GM21447 (cell line): ENCODE data around the gene SEC63.
"Not testable (repeated sequence)": the region's sequence is repeated elsewhere in the genome, so short reads cannot be mapped to it uniquely, and the experiment has no call there.

Source experiments
- ATAC-seq: cut with Tn5 transposase; IDR thresholded peaks from one replicate; pipeline ENCODE4 v1.9.1; 2021; ENCODE audit not compliant: unreplicated experiment

Gene SEC63, protein sequence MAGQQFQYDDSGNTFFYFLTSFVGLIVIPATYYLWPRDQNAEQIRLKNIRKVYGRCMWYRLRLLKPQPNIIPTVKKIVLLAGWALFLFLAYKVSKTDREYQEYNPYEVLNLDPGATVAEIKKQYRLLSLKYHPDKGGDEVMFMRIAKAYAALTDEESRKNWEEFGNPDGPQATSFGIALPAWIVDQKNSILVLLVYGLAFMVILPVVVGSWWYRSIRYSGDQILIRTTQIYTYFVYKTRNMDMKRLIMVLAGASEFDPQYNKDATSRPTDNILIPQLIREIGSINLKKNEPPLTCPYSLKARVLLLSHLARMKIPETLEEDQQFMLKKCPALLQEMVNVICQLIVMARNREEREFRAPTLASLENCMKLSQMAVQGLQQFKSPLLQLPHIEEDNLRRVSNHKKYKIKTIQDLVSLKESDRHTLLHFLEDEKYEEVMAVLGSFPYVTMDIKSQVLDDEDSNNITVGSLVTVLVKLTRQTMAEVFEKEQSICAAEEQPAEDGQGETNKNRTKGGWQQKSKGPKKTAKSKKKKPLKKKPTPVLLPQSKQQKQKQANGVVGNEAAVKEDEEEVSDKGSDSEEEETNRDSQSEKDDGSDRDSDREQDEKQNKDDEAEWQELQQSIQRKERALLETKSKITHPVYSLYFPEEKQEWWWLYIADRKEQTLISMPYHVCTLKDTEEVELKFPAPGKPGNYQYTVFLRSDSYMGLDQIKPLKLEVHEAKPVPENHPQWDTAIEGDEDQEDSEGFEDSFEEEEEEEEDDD

DNA sequence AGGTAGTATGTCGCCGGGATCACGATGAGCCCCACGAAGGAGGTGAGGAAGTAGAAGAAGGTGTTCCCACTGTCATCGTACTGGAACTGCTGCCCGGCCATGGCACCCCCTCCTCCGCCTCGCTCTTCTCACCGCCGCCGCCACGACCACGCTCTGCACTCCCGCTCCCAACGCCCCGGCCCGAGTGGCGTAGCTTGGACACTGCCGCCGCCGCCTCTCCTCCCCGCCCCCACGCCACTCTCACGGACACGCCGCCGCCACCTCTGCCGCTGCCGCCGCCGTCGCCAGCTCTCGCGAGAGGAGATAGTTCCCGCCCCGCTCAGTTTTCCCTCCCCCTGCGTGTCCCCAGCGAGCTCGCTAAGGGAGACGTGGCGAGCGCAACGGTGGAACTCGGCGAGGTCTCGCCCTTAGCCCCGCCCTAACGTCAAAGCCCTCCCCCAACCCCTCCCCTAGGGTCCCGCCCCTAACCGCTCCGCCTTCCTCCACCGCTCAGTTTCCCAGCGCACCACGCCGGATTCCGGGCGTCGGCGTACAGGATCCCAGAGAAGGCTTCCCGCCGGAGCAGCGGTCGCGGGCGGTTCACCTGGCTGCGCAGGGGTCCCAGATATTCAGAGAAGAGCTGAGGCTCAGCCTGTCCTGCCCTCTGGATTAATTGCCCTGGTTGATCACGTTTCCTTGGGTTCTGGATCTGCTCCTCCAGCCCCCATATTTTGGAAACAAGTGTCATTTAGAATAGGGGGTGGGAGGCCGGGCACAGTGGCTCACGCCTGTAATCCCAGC, at the start of gene SEC63:
Gene SEC63 (minus strand): TSS at position 300 of the 780 bp plus-strand sequence. CDS start 199 bp downstream, at position 101.
- ATAC-seq, result peak; percentile 87

DNA sequence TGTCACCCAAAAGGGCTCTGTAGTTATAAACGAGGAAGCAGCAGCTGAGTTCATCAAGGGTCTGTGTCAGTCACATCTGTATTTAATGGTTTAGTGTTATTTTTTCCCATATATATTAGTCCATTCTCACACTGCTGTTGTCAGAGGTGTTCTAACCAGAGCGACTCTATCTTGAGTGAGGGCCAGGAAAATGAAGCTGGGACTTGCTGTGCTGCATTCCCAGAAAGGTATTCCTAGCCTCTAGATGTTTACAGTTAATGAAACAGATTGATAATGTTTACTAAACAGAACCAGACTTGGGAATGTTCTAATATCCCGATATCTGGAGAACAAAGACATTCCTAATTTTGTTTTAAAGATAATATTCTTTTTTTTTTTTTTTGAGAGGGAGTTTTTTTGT, 48.0 kb upstream of the SEC63 start:
- no peak for ATAC-seq

DNA sequence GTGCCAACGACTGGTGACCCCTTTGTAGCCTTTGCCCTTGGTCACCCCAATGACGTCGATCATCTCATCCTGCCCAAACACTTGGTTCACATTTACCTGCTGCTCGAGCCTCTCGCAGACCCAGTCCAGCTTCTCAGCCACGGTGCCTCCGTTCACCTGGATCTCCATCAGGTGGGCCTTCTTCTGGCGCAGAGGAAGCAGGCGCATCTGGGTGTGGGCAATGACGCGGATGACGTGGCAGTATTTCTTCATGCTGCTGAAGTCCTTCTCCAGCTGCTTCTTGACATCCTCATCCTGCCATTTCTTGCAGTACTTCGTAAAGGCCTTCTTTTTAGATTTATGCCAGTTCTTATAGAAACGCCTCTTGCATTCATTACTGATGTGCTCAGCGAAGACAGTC, 46.9 kb upstream of the SEC63 start:
- no peak for ATAC-seq

DNA sequence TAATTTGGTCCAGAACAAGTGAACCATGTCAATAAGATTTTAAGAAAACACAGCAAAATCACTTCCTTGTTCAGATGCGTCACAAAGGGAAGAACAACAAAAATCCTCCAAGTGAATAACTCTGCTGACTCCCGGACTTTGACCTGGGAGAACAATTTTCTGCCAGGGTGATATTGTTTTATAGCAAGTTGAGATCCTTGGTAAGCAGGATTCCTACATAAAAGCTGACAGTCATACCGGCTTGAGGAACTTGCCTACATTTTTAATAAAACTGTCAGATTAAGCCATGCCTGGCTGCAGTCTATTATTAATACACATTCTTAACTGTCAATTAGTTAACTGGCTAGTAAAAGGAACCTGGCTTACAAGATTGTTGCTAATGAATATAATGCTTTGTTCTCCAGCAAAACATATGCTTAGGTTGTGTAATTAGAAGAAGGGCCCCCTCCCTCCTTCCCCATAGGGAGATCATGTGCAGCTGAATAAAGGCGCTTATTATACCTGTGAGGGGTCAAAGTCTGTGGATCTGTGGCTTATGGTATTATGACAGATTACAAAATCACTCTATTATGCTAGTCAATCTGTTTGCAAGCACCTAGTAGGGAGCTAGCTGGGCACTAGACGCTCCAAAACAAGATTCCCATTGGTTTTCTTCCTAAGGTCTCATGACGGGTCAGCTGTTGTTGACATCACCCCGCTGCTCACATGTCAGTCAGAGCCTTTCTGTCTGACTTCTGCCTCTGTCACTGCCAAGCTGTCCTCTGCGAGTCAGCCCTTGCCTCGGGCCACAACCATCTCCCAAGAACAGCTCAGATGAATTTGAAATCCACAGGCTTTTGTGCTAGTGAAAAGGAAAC, 44.6 kb upstream of the SEC63 start:
- no peak for ATAC-seq

DNA sequence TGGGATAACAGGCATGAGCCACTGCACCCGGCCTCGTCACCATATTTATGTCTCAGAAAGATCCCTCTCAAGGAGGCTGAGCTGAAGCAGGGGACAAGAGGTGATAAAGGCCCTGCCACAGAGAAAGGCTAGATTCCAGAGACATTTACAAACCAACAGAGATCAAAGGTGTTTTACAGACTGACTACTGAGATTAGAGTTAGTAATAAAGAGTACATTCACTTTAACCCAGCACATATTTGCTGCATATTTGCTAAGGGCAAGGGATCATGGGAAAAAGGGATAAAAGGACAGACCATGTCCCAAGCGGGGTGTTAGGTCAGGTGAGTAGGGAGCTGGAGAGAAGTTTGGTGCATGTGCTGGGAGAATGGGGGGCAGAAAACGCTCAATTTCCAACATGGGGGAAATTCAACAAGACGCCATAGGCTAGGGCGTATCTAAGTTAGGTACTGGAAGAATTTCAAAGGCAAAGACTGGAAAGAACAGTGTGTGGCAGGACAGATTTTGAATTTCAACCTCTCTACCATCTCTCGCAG, 43.8 kb upstream of the SEC63 start:
- no peak for ATAC-seq

DNA sequence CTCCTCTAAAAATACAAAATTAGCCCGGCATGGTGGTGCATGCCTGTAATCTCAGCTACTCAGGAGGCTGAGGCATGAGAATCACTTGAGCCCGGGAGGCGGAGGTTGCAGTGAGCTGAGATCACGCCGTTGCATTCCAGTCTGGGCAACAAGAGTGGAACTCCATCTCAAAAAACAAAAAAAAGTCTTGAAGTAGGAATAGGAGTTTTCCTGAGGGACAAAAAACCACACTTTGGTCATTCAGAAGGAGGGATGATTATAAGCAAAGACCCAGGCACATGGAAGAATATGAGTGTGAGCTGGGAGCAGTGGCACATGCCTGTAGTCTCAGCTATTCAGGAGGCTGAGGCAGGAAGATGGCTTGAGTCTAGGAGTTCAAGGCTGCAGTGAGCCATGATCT, 42.3 kb upstream of the SEC63 start:
- ATAC-seq, result not testable (repeated sequence)

DNA sequence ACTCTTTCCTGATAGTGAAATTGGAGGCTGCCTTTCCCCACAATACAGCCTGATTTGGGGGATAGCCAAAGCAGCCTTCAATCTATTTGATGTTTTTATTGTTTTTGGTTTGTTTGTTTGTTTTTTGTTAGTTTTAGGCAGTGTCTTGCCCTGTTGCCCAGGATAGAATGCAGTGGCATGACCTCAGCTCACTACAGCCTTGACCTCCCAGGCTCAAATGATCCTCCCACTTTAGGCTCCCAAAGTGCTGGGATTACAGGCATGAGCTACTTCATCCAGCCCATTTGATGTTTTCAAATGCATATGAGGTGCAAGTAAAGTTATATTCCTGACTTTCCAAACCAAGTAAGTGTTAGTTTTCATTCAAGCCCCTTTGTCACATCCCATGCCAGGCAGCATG, 41.3 kb upstream of the SEC63 start:
- no peak for ATAC-seq

DNA sequence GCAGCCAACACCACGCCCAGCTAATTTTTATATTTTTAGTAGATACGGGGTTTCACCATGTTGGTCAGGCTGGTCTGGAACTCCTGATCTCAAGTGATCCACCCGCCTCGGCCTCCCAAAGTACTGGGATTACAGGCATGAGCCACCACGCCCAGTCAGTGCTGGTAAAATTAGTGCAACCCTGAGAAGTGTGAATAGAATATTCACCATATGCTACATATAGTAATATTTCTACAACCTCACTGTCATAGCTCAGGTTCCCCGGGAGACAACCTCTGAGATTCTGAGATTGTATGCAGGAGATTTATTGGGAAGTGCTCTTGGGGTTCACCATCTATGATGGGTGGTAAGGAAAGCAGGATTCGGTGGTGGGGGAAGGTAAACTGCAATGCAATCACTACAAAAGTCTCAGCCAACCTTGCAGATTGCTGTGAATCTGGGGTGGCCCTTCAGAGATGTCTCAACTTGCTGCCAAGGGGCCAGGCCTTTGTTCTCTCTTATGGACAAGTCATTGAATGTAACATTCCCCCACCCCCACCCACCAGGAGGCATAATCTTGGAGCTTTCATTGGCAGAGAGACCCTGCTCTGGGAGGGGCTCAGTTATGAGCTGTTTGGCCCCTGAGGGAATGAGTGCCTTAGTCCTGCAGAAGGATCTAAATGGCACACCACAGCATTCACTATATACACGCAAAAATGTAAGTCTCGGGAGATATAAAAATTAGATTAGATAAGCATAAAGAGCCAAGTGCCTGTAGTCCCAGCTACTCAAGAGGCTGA, 34.0 kb upstream of the SEC63 start:
- ATAC-seq, result no peak

DNA sequence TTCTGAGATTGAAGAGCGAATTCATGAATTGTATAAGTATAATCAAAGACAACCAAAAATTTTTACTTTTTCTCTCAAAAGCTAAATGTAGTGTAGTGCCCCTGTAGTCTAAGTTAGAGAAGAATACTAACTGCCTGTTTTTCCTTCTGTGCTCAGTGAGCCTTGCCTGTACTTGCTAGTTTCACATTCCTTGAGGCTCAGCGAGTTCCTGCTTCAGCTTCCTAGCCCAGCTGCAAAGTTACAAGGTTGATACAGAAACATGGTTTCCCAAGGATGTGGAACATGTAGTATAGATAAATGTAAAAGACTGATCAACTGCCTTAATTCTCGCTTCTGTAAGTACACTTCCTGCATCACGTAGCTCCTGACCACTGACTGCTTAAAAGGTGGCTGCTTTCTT, 33.1 kb upstream of the SEC63 start:
- no peak for ATAC-seq

DNA sequence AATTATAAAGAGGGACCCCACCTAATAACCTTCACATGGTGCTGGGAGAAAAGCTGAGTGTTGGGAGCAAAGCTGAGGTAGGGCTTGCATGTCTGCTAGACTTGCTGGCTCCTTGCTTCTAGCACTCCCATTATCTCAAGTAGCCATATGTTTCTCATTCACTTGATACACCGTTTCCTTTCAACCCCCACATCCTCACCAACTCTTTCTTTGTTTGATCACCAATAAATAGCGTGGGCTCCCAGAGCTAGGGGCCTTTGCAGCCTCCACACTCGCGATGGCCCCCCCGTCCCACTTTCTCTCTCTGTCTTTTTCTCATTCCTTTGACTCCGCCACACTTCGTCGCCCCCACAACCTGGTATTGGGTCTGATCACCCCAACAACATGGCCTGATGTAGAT, 32.6 kb upstream of the SEC63 start:
- not testable (repeated sequence) for ATAC-seq

DNA sequence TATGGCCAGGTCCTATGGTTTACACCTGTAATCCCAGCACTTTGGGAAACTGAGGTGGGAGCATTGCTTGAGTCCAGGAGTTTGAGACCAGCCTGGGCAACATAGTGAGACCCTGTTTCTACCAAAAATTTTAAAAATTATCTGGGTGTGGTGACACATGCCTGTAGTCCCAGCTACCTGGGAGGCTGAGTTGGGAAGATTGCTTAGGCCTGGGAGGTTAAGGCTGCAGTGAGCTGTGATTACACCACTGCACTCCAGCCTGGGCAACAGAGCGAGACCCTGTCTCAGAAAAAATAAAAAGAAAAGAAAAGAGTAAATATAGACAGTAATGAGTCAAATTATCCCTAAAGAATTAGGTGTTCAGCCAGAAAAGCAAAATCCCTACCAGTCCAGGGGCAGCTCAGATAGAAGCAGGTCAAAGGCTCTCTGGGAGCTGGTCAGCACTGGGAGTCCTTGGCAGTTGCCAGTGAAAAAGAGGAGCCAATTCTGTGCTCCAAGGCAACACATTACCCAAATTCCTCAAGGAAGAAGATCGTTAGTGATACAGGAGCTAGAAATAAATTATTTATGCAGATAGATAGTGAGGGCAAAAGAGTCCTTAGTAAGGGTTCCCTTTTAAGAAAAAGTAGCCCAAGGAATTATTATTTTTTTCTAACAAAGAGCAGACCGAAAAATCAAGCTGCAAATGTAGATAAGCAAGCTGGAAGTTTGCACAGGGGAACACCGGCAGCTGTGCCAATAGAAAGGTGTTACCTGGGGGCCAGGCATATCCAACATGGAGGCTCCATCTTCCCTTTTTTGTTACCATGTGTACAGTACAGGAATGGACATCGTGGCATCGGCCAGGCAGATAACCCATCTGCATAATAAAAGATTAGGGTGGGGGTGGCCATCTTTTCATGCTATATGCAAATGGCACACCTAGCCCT, 31.4 kb upstream of the SEC63 start:
- no peak for ATAC-seq

DNA sequence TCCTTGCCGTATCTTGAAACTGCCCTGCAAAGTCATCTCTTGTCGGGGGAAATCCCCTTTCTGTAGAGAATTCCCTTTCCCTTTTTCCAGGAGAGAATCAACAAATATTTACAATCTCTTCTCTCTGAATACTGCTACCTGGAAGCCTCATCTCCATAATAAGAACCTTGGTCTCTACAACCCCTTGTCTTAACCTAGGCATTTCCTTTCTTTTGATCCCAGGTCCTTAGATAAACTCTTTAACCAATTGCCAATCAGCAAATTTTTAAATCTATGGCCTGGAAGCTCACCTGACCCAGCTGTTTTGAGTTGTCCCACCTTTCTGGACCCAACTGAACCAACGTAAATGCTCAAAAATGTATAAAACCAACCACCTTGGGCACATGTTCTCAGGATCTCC, 30.6 kb upstream of the SEC63 start:
- no peak for ATAC-seq

DNA sequence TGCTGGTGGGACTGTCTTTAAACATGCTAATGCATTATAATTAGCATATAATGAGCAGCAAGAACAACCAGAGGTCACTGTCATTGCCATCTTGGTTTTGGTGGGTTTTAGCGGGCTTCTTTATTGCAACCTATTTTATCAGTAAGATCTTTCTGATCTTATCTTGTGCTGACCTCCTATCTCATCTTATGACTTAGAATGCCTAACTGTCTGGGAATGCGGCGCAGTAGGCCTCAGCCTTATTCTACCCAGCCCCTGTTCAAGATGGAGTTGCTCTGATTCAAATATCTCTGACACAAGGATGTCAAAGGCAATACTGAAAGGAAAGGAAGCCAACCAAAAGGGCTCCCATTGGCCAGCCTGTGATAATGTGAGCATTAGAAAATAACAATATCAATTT, 29.8 kb upstream of the SEC63 start:
- no peak for ATAC-seq

DNA sequence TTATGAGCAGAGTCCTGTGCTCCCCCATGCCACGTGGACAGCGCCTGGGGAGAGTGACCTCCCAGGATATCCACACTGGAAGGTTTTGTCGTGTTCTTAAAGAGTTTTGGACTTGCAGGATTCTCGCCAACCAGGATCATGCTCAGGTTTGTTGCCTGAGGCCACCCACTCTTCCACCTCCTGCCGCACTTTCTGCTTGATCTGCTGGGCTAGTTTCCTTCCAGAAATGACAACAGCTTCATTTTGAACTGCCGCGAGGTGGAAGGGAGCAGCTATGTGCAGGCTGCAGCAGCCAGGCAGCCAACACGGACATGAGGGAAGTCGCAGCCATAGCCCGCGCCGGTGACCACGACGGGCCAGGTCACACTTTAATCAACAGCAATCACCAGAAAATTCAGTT, 27.7 kb upstream of the SEC63 start:
- no peak for ATAC-seq

DNA sequence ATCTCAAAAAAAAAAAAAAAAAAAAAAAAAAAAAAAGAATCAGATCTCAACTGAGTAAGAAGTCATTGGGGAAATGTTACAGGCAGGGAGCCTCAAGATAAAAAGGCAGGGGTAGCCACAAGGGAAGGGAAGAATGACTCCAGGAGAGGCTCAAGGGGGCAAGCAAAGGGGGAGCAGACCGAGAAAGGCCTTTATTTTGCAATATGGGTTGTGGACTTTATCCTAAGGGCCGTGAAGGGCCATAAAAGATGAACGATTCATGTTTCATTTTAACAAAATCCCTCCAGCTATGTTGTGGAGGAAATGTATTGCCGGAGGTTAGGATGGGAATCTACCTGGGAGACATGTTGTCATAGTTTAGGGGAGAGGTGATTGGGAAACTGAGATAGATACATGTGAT, 25.8 kb upstream of the SEC63 start:
- no peak for ATAC-seq

DNA sequence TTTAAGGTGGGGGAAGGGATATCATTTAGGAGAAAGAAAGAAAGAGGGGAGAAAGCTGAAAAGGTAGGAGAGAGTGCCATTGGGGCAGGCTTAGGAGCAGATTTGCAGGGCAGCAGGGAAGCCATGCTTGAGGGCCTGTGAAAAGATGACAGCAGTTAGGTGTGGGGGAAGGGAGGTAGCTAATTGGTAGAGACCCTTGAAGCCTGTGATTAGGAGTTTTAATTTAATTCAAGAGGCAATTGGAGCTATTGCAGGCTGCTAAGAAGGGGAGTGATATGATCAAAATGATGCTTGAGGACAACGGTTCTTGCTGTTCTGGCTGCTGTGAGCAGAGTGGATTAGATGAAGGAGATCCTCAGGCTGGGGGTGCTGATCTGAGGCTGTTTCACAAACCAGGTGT, 24.5 kb upstream of the SEC63 start:
- no peak for ATAC-seq

DNA sequence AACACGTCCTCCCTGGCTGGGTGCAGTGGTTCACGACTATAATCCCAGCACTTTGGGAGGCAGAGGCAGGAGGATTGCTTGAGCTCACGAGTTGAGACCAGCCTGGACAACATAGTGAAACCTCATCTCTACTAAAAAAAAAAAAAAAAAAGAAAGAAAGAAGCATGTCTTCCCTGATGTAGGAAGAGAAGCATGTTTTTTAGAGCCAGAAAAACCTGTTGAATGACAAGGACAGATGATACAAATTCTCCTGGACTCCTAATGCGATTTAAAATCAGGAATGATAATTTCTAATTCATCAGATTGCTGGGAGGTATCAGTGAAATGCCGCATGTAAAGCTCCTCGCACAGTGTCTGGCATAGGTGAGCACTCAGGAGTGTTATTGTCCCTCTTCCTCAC, 23.7 kb upstream of the SEC63 start:
- ATAC-seq, result no peak

DNA sequence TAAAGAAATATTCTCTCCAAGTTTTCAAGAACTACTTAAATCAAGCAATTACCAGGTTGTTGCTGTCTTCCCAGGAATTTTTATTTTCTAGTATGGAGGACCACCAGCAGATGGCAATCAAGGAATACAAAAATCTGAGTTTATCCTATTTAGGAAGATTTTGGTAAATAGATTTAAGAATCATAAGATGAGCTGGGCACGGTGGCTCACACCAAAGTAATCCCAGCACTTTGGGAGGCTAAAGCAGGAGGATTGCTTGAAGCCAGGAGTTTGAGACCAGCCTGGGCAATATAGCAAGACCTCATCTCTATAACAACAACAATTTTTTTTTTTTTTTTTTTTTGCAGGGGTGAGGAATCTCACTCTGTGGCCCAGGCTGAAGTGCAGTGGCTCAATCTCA, 19.3 kb upstream of the SEC63 start:
- ATAC-seq, result no peak
